Naive thymus-derived CD8-positive, alpha-beta T cell (primary cell): ENCODE results near the gene NEK10. TPM values are rescaled to one million over a fixed set of nuclear protein-coding genes. Genes with fewer than 3 reads are reported as not detected.
A peak's percentile ranks its signal among the peaks of the same experiment; 100 is the strongest.
"Not testable (repeated sequence)": the region's sequence is repeated elsewhere in the genome, so short reads cannot be mapped to it uniquely, and the experiment has no call there.

Experiments used
- ATAC-seq, 2 donors: fragments of 150-1000 bp; cut with Tn5 transposase in 1 of 2; sonication (Bioruptor Pico), chemical (Tn5 transposase) in 1 of 2; 1 replicate in 1 of 2; 2 replicates in 1 of 2; pipeline ENCODE4 v1.10.0; 2021; ENCODE audit warnings: mild to moderate bottlenecking in 2 of 2, moderate library complexity in 2 of 2
- POLR2A ChIA-PET: fragments of 350-600 bp; sonication (Branson Sonifier 250); formaldehyde crosslinking; loops from one replicate; lab custom pipeline; 2021; ENCODE audit warnings: antibody characterized with exemption; lab: Charles Lee
- DNase-seq, 10 donors: peaks; one replicate each; pipeline versions ENCODE4 v3.0.0 to v3.0.0-alpha.2; 2020 to 2022
- H3K27ac Mint-ChIP-seq, 10 donors: one replicate each; pipeline ENCODE4 v1.8.0; 2020 to 2022; ENCODE audit warnings: mild to moderate bottlenecking in 10 of 10, mixed read lengths in 10 of 10, moderate library complexity in 4 of 10, inconsistent platforms in 1 of 10
- H3K27me3 Mint-ChIP-seq, 5 donors: one replicate each; pipeline ENCODE4 v1.8.0; 2021 to 2022; ENCODE audit warnings: mixed read lengths in 5 of 5
- H3K36me3 Mint-ChIP-seq, 3 donors: one replicate each; pipeline ENCODE4 v1.8.0; 2020 to 2022; ENCODE audit warnings: mixed read lengths in 3 of 3, mild to moderate bottlenecking in 2 of 3, inconsistent platforms in 1 of 3
- H3K4me1 Mint-ChIP-seq, 4 donors: one replicate each; pipeline ENCODE4 v1.8.0; 2021 to 2022; ENCODE audit warnings: mixed read lengths in 4 of 4
- H3K4me3 Mint-ChIP-seq, 10 donors: one replicate each; pipeline ENCODE4 v1.8.0; 2020 to 2022; ENCODE audit warnings: mild to moderate bottlenecking in 10 of 10, mixed read lengths in 10 of 10, moderate library complexity in 6 of 10, inconsistent platforms in 1 of 10
- H3K9me3 Mint-ChIP-seq, 9 donors: one replicate each; pipeline ENCODE4 v1.8.0; 2020 to 2022; ENCODE audit warnings: mixed read lengths in 9 of 9, mild to moderate bottlenecking in 3 of 9, inconsistent platforms in 1 of 9, moderate library complexity in 1 of 9
- polyA plus RNA-seq, 3 donors: library from polyadenylated mRNA; unstranded; fragments of 300-500 nt; fragmentation: Illumina TruSeq; gene quantifications; one replicate each; pipeline ENCODE4 v1.2.3, GENCODE V29; 2021
- total RNA-seq, 8 experiments: library from RNA in 2 of 8; stranded (reverse) in 2 of 8; gene quantifications; one replicate each; pipeline ENCODE4 v1.2.3 and lab custom pipeline; 2021 to 2026

NEK10 gene
- total and polyA plus RNA-seq, 5 experiments from 2014 or later = 1.3 to 1.5 TPM; not detected in 3

DNA sequence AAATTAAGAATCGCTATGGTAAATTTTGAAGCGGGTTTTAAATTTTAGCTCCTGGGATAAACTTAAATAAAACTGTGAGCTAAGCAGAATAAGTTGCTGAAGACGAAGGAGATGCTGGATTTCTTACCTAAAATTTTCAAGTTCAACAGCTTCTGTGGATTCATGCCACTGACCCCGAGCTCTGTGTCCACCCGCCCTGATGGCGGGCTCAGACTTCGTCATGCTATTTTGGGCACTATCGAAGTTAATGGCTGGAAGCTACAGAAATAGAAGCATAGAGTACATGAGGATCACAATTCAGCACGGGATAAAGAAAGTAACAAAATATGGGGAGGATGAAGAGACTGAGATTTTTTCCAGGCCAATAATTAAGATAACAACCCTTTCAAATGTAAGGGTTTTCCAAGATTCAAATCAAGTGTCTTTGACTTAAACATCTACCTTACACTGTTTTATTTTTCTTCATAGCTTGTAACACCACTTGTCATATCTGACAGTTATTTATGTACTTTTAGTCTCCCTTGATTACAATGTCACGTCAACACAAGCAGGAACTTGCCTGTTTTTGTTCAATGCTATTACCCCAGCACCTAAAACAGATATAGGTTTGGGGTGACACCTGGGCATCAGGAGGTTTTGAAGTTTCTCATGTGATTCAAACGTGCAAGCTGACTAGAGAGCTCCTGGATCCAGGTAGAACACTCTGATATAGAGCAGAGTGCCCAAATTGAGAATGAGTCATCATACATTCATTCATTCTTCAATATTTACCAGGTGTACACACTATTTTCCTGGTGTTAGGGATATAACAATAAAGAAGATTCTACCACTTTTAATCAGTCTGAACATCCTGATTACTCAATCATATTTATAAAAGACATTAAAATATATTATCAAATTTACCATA, 23.0 kb downstream of the NEK10 start:
- POLR2A ChIA-PET = no interaction called here
- Mint-ChIP-seq H3K36me3 (no peaks in the 10 kb centered on the region), H3K27me3 (no peaks in the 10 kb centered on the region), H3K9me3 (no peaks in the 10 kb centered on the region), H3K4me3 (no peak overlapping the region), H3K4me1 (peaks cover 0 to 12% (median 0%) of the 10 kb centered on the region in 4 donors), H3K27ac (no peak overlapping the region)
- ATAC-seq (no peak), DNase-seq (no peak)

- peaks cover 0 to 12% (median 0%) of the 10 kb centered on the region in 4 donors for H3K4me1 Mint-ChIP-seq
- POLR2A ChIA-PET = no interaction called here
- H3K27ac Mint-ChIP-seq = peak overlapping the region in 2 of 10 donors; percentile 1 to 25
- H3K4me3 Mint-ChIP-seq = no peak overlapping the region
- DNase-seq (peak in 2 of 10 donors; percentile 1 to 23), ATAC-seq (peak in 1 of 2 donors; percentile 65)
- no peaks in the 10 kb centered on the region for H3K36me3 Mint-ChIP-seq
- H3K27me3 Mint-ChIP-seq = no peaks in the 10 kb centered on the region
- no peaks in the 10 kb centered on the region for H3K9me3 Mint-ChIP-seq
Observed at GRCh38 chr3:27345493-27345892, 23.7 kb downstream of the NEK10 start.

GRCh38 chr3:27345045-27345444, 24.1 kb downstream of the NEK10 start:
- ATAC-seq (no peak), DNase-seq (no peak)
- Mint-ChIP-seq H3K9me3 (no peaks in the 10 kb centered on the region), H3K27ac (no peak overlapping the region), H3K4me1 (peaks cover 0 to 11% (median 0%) of the 10 kb centered on the region in 4 donors), H3K27me3 (no peaks in the 10 kb centered on the region), H3K36me3 (no peaks in the 10 kb centered on the region), H3K4me3 (no peak overlapping the region)
- POLR2A ChIA-PET = no interaction called here

DNA sequence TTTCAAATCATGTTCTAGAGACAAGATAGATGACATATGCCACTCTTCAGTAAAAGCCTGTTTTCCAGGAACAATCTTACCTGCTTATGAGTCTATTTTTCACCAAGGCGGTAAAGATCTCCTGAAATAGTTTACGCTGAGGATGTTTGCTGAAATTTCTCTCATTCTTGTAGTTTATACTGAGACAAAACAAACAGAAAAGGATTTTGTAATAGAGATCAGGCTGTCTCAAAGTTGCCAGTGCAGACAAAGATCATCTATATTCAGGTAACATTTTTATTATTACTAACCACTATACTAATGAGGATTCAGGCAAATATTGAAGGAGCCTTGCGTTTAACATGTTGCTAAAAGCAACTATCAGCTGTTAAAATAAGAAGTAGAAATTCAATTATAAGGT, 25.0 kb downstream of the NEK10 start:
- peaks cover 0 to 3% (median 0%) of the 10 kb centered on the region in 4 donors for H3K4me1 Mint-ChIP-seq
- H3K27ac Mint-ChIP-seq = no peak overlapping the region
- POLR2A ChIA-PET = no interaction called here
- ATAC-seq = no peak
- no peaks in the 10 kb centered on the region for H3K36me3 Mint-ChIP-seq
- no peaks in the 10 kb centered on the region for H3K27me3 Mint-ChIP-seq
- no peaks in the 10 kb centered on the region for H3K9me3 Mint-ChIP-seq
- H3K4me3 Mint-ChIP-seq = no peak overlapping the region
- DNase-seq = no peak

DNA sequence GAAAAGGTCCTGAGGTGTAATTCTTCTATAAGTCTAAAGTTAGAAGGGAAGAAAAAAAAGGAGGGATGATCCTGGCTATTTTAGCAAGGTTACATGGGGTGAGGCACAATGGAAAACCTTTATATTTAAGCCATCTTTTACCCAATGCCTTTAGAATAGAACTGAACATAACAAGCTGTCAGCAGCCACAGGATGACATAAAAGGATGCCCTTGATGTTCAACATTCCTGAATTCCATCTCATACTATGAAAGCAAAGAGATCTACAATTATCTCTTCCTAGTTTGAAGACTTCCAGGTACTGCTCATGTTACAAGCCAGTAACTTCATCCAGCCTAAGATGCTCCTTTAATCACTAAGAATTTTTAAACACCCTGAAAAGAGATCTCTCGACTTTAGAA, 26.9 kb downstream of the NEK10 start:
- POLR2A ChIA-PET = no interaction called here
- no peak overlapping the region for H3K27ac Mint-ChIP-seq
- DNase-seq = no peak
- ATAC-seq = no peak
- H3K36me3 Mint-ChIP-seq = no peaks in the 10 kb centered on the region
- H3K27me3 Mint-ChIP-seq = peaks cover 0 to 4% (median 0%) of the 10 kb centered on the region in 5 donors
- H3K9me3 Mint-ChIP-seq = no peaks in the 10 kb centered on the region
- H3K4me3 Mint-ChIP-seq = no peak overlapping the region
- H3K4me1 Mint-ChIP-seq = peaks cover 0 to 3% (median 0%) of the 10 kb centered on the region in 4 donors

- DNase-seq (no peak), ATAC-seq (no peak)
- Mint-ChIP-seq H3K36me3 (no peaks in the 10 kb centered on the region), H3K9me3 (peaks cover 0 to 2% (median 0%) of the 10 kb centered on the region in 9 donors), H3K27me3 (peaks cover 0 to 4% (median 0%) of the 10 kb centered on the region in 5 donors), H3K4me1 (peaks cover 0 to 3% (median 0%) of the 10 kb centered on the region in 4 donors), H3K27ac (no peak overlapping the region), H3K4me3 (no peak overlapping the region)
- POLR2A ChIA-PET = no interaction called here
Observed at GRCh38 chr3:27340534-27340933, 28.6 kb downstream of the NEK10 start.

- H3K27me3 Mint-ChIP-seq = peaks cover 0 to 19% (median 9%) of the 10 kb centered on the region in 5 donors
- POLR2A ChIA-PET = no interaction called here
- no peaks in the 10 kb centered on the region for H3K4me1 Mint-ChIP-seq
- H3K9me3 Mint-ChIP-seq = peaks cover 0 to 2% (median 0%) of the 10 kb centered on the region in 9 donors
- peaks cover 0 to 4% (median 3%) of the 10 kb centered on the region in 3 donors for H3K36me3 Mint-ChIP-seq
- no peak overlapping the region for H3K27ac Mint-ChIP-seq
- no peak overlapping the region for H3K4me3 Mint-ChIP-seq
- DNase-seq = no peak
- no peak for ATAC-seq
Observed at GRCh38 chr3:27335571-27335970, 33.6 kb downstream of the NEK10 start.

DNA sequence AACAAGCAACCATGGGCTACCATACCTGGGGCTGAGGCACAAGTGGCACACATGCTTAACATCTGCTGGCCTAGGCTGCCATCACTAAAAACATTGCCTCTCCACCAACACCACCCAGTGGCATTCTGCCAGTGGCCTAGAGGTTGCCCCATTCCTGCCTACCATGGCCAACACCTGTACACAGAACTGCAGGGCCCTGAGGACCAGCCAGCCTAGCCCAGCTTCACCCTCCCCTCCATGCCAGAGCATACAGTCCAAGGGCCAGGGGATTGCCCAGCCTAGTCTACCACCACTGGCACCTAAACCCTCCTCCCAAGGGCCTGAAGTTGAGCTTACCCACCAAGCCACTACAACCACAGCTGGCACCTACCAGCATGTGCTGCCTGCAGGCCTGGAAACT, 35.3 kb downstream of the NEK10 start:
- Mint-ChIP-seq H3K36me3 (peaks cover 0 to 7% (median 3%) of the 10 kb centered on the region in 3 donors), H3K27ac (no peak overlapping the region), H3K4me3 (no peak overlapping the region), H3K27me3 (peaks cover 0 to 19% (median 9%) of the 10 kb centered on the region in 5 donors), H3K4me1 (no peaks in the 10 kb centered on the region), H3K9me3 (peaks cover 0 to 5% (median 0%) of the 10 kb centered on the region in 9 donors)
- ATAC-seq = no peak
- DNase-seq = no peak
- POLR2A ChIA-PET = no interaction called here

DNA sequence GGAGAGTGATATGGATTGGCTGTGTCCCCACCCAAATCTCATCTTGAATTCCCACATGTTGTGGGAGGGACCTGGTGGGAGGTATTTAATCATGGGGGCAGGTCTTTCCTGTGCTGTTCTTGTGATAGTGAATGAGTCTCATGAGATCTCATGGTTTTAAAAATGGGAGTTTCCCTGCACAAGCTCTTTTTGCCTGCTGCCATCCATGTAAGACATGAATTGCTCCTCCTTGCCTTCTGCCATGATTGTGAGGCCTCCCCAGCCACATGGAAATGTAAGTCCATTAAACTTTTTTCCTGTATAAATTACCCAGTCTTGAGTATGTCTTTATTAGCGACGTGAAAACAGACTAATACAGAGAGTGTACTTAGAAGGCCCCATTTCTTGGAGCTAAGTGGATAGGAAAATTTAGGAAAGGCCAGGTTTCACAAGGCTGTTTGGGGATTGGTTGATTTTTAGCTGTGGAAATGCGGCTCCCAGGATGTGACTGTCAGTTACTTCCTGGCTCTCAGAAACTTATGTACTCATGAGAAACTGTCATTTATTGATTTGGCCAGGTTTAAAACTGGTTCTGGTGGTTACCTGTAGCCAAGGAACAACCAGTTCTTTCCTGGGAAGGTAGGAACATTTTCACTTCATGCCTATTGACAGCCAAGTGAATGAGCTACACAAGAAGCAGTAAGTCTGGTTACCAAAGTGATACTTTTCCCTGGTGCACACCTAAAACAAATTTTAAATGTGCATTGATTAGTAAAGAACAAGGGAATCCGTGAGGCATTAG, 40.0 kb downstream of the NEK10 start:
- DNase-seq, H3K4me1 Mint-ChIP-seq, POLR2A ChIA-PET, ATAC-seq, H3K4me3 Mint-ChIP-seq, H3K27ac Mint-ChIP-seq: not testable (repeated sequence)
- Mint-ChIP-seq H3K27me3 (peaks cover 0 to 11% (median 6%) of the 10 kb centered on the region in 5 donors), H3K9me3 (peaks cover 0 to 12% (median 7%) of the 10 kb centered on the region in 9 donors), H3K36me3 (peaks cover 0 to 14% (median 4%) of the 10 kb centered on the region in 3 donors)

- Mint-ChIP-seq H3K4me1 (no peaks in the 10 kb centered on the region), H3K36me3 (peaks cover 0 to 11% (median 4%) of the 10 kb centered on the region in 3 donors), H3K4me3 (no peak overlapping the region), H3K27me3 (no peaks in the 10 kb centered on the region), H3K9me3 (peaks cover 0 to 12% (median 7%) of the 10 kb centered on the region in 9 donors), H3K27ac (no peak overlapping the region)
- ATAC-seq = no peak
- POLR2A ChIA-PET = no interaction called here
- DNase-seq = no peak
Observed at GRCh38 chr3:27326629-27327545, 42.3 kb downstream of the NEK10 start.

GRCh38 chr3:27326202-27326601, 43.0 kb downstream of the NEK10 start:
- Mint-ChIP-seq H3K27ac (no peak overlapping the region), H3K4me3 (no peak overlapping the region), H3K27me3 (no peaks in the 10 kb centered on the region), H3K9me3 (peaks cover 0 to 12% (median 7%) of the 10 kb centered on the region in 9 donors), H3K36me3 (peaks cover 0 to 11% (median 4%) of the 10 kb centered on the region in 3 donors), H3K4me1 (no peaks in the 10 kb centered on the region)
- POLR2A ChIA-PET = no interaction called here
- no peak for DNase-seq
- no peak for ATAC-seq

DNA sequence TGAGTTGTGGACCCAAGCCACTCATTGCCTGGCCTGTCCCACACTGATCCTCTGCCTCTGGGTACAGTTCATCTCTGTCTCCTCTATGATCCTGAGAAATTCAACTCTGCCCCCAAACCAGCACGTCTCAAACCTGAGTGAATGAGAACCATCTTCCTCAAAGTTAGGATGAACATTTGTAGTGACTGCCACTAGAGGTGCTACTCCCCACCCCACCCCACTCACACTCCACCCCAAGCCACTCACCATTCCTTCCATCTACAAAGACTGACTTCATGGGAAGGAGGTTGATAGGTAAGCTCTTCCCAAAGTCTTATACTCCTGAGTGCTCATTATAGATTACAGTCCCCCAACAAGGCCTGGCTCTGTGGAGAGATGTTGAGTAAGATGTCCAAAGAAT, 43.8 kb downstream of the NEK10 start:
- no peaks in the 10 kb centered on the region for H3K4me1 Mint-ChIP-seq
- H3K36me3 Mint-ChIP-seq = peaks cover 0 to 11% (median 4%) of the 10 kb centered on the region in 3 donors
- ATAC-seq = no peak
- no peak for DNase-seq
- POLR2A ChIA-PET = no interaction called here
- no peaks in the 10 kb centered on the region for H3K27me3 Mint-ChIP-seq
- H3K9me3 Mint-ChIP-seq = peaks cover 0 to 12% (median 7%) of the 10 kb centered on the region in 9 donors
- H3K4me3 Mint-ChIP-seq = no peak overlapping the region
- H3K27ac Mint-ChIP-seq = no peak overlapping the region
